SU-DHL-6 (cell line): ENCODE measurements around the gene TMC1.
"Not testable (repeated sequence)": the region's sequence is repeated elsewhere in the genome, so short reads cannot be mapped to it uniquely, and the experiment has no call there.

Source experiments
- H2AFZ ChIP-seq: fragments of 200-600 bp; sonication (generic); 2 replicates; pipeline ENCODE4 v1.6.1; 2014; ENCODE audit warnings: low read depth, mild to moderate bottlenecking, moderate library complexity, mixed read lengths, antibody characterized with exemption, low read length; ENCODE audit not compliant: severe bottlenecking
- H3F3A ChIP-seq: fragments of 200-600 bp; shearing (Covaris generic); 2 replicates; pipeline ENCODE4 v1.6.0; 2016; ENCODE audit warnings: antibody characterized with exemption, mild to moderate bottlenecking; ENCODE audit not compliant: insufficient read depth
- H3K27ac ChIP-seq: fragments of 200-600 bp; sonication (generic); 2 replicates; pipeline ENCODE4 v1.5.1; 2016; ENCODE audit warnings: low read depth, mild to moderate bottlenecking, low read length, moderate library complexity, mixed read lengths
- H3K27me3 ChIP-seq: fragments of 200-600 bp; sonication (generic), shearing (Covaris generic); 2 replicates; pipeline ENCODE4 v1.6.0; 2014; ENCODE audit warnings: mild to moderate bottlenecking, low read length
- H3K36me3 ChIP-seq: fragments of 200-600 bp; sonication (generic); 2 replicates; pipeline ENCODE4 v1.6.1; 2014; ENCODE audit warnings: mild to moderate bottlenecking, low read length, mixed read lengths
- H3K4me2 ChIP-seq: fragments of 300-600, 200-600 bp; shearing (Covaris generic), sonication (generic); 2 replicates; pipeline ENCODE4 v1.6.0; 2014; ENCODE audit warnings: low read length, low read depth, mild to moderate bottlenecking; ENCODE audit not compliant: poor library complexity, severe bottlenecking
- H3K4me3 ChIP-seq: fragments of 200-600 bp; sonication (generic); 2 replicates; pipeline ENCODE4 v1.5.1; 2014; ENCODE audit warnings: antibody characterized with exemption, low read length, mild to moderate bottlenecking, mixed read lengths; ENCODE audit not compliant: insufficient read depth, poor library complexity, severe bottlenecking
- H3K79me2 ChIP-seq: fragments of 200-600 bp; sonication (generic); 2 replicates; pipeline ENCODE4 v1.6.1; 2014; ENCODE audit warnings: mild to moderate bottlenecking, low read length, moderate library complexity; ENCODE audit not compliant: insufficient read depth
- H3K9ac ChIP-seq: fragments of 200-600 bp; sonication (generic); 2 replicates; pipeline ENCODE4 v1.7.0; 2014; ENCODE audit warnings: mild to moderate bottlenecking, low read length
- H3K9me2 ChIP-seq: fragments of 200-600 bp; sonication (generic); replicated peaks from 2 replicates; pipeline ENCODE4 v1.6.1; 2014; ENCODE audit warnings: low read length; ENCODE audit not compliant: insufficient read depth
- H3K9me3 ChIP-seq: fragments of 200-600 bp; sonication (generic); 2 replicates; pipeline ENCODE4 v1.6.1; 2014; ENCODE audit warnings: low read length, mixed read lengths; ENCODE audit not compliant: insufficient read depth
- H4K20me1 ChIP-seq: fragments of 200-600 bp; sonication (generic); 2 replicates; pipeline ENCODE4 v1.6.1; 2014; ENCODE audit warnings: low read depth, mild to moderate bottlenecking, antibody characterized with exemption, low read length, moderate library complexity, mixed read lengths
- CTCF ChIP-seq: fragments of 200-600 bp; sonication (generic); IDR thresholded peaks from one replicate; pipeline ENCODE4 v1.5.1; 2017; ENCODE audit warnings: antibody characterized with exemption, mild to moderate bottlenecking, low read length, moderate library complexity; ENCODE audit not compliant: insufficient read depth, poor library complexity, severe bottlenecking
- EZH2phosphoT487 ChIP-seq: fragments of 200-600 bp; sonication (generic), shearing (Covaris generic); conservative IDR thresholded peaks from 2 replicates; pipeline ENCODE4 v1.6.1; 2018; ENCODE audit warnings: mild to moderate bottlenecking, antibody characterized with exemption, low read length, moderate library complexity, mixed read lengths

TMC1 gene

GRCh38 chr9:72857624-72857996 is 336.2 kb downstream of the TMC1 start:
- Histone ChIP-seq H3K27ac (no peak overlapping the region), H3K9me3 (no peaks in the 10 kb centered on the region), H4K20me1 (no peaks in the 10 kb centered on the region), H3K9ac (no peak overlapping the region), H3K4me2 (no peak overlapping the region), H3K79me2 (no peaks in the 10 kb centered on the region), H3K27me3 (no peaks in the 10 kb centered on the region), H3K9me2 (no peaks in the 10 kb centered on the region), H3K4me3 (no peak overlapping the region), H3K36me3 (no peaks in the 10 kb centered on the region), H3F3A (no peaks in the 10 kb centered on the region), H2AFZ (no peak overlapping the region)
- TF ChIP-seq CTCF (no peak), EZH2phosphoT487 (no peak)

GRCh38 chr9:72858089-72858912 is 336.9 kb downstream of the TMC1 start:
- TF ChIP-seq CTCF: no peak
- TF ChIP-seq EZH2phosphoT487: no peak

GRCh38 chr9:72862788-72863187 is 341.4 kb downstream of the TMC1 start:
- H3K4me3 ChIP-seq, H3K27me3 ChIP-seq, H3F3A ChIP-seq: not testable (repeated sequence)

More at GRCh38 chr9:72858089-72858912, 336.9 kb downstream of the TMC1 start:
- no peaks in the 10 kb centered on the region for H3K9me3 ChIP-seq
- no peaks in the 10 kb centered on the region for H4K20me1 ChIP-seq
- H3K79me2 ChIP-seq: no peaks in the 10 kb centered on the region
- no peak overlapping the region for H3K27ac ChIP-seq
- no peaks in the 10 kb centered on the region for H3K36me3 ChIP-seq
- H3K9ac ChIP-seq: no peak overlapping the region
- H3F3A ChIP-seq: no peaks in the 10 kb centered on the region
- no peaks in the 10 kb centered on the region for H3K9me2 ChIP-seq
- H3K4me2 ChIP-seq: no peak overlapping the region
- H2AFZ ChIP-seq: no peak overlapping the region
- no peaks in the 10 kb centered on the region for H3K27me3 ChIP-seq
- no peak overlapping the region for H3K4me3 ChIP-seq

GRCh38 chr9:72863456-72864094 is 342.2 kb downstream of the TMC1 start:
- Histone ChIP-seq H3K27me3 (no peaks in the 10 kb centered on the region; the same call in 1 of the 2 replicates), H3F3A (no peaks in the 10 kb centered on the region), H3K9ac (no peak overlapping the region), H3K9me3 (no peaks in the 10 kb centered on the region), H3K36me3 (no peaks in the 10 kb centered on the region), H3K9me2 (no peaks in the 10 kb centered on the region), H3K27ac (no peak overlapping the region), H3K4me2 (no peak overlapping the region), H2AFZ (no peak overlapping the region), H3K79me2 (no peaks in the 10 kb centered on the region), H3K4me3 (no peak overlapping the region), H4K20me1 (no peaks in the 10 kb centered on the region)
- no peak for TF ChIP-seq CTCF
- TF ChIP-seq EZH2phosphoT487: no peak

More at GRCh38 chr9:72862788-72863187, 341.4 kb downstream of the TMC1 start:
- H4K20me1 ChIP-seq, H3K9me3 ChIP-seq, H3K9ac ChIP-seq, H3K79me2 ChIP-seq, H3K27ac ChIP-seq, H3K9me2 ChIP-seq, H3K36me3 ChIP-seq, H2AFZ ChIP-seq, H3K4me2 ChIP-seq: not testable (repeated sequence)
